Upper lobe of left lung (tissue), 4 donors: ENCODE measurements around the gene CDC7.

Experiments
- CTCF ChIP-seq, 6 experiments: fragments of 450-650 bp in 4 of 6; fragments of 200-600 bp in 2 of 6; sonication (generic) in 2 of 6; IDR thresholded peaks; one replicate each; pipeline ENCODE4 v1.5.1; 2016 to 2019; ENCODE audit warnings: antibody characterized with exemption in 6 of 6
- POLR2A ChIP-seq, 4 donors: fragments of 450-650 bp; IDR thresholded peaks; one replicate each; pipeline ENCODE4 v1.5.1; 2016 to 2017; ENCODE audit warnings: antibody characterized with exemption in 4 of 4, mild to moderate bottlenecking in 2 of 4
- POLR2AphosphoS5 ChIP-seq, 2 donors: sonication (generic); formaldehyde crosslinking; IDR thresholded peaks; one replicate each; pipeline ENCODE4 v1.5.1; 2017; ENCODE audit warnings: antibody characterized with exemption in 2 of 2

- TF ChIP-seq CTCF (IDR thresholded peaks at IDR 0.05) (no peak), POLR2A (IDR thresholded peaks at IDR 0.05) (no peak), POLR2AphosphoS5 (IDR thresholded peaks at IDR 0.05) (no peak)
Measured at GRCh38 chr1:91487469-91487868, 13.2 kb upstream of the CDC7 start.
